BE2C (cell line): Measurements from ENCODE around the gene ID4.

Source experiments
- DNase-seq: peaks from one replicate; pipeline ENCODE4 v3.0.0-alpha.2; 2020
- H3K27me3 ChIP-seq: fragments of 250-450 bp; sonication (Bioruptor Pico); 2 replicates; pipeline ENCODE4 v1.5.1; 2020; ENCODE audit warnings: mild to moderate bottlenecking
- H3K36me3 ChIP-seq: fragments of 250-450 bp; sonication (Bioruptor Pico); 2 replicates; pipeline ENCODE4 v1.5.1; 2020; ENCODE audit warnings: mild to moderate bottlenecking
- H3K4me1 ChIP-seq: fragments of 250-450 bp; sonication (Bioruptor Pico); 2 replicates; pipeline ENCODE4 v1.5.1; 2020
- H3K4me3 ChIP-seq: 2 replicates; pipeline ENCODE4 v1.5.1; 2011; ENCODE audit warnings: low read depth, low read length
- H3K9me3 ChIP-seq: fragments of 250-450 bp; sonication (Bioruptor Pico); 2 replicates; pipeline ENCODE4 v1.5.1; 2020
- CTCF ChIP-seq: IDR thresholded peaks from 2 replicates; pipeline ENCODE4 v1.5.1; 2012; ENCODE audit warnings: mild to moderate bottlenecking, low read depth, low read length

ID4 gene

DNA sequence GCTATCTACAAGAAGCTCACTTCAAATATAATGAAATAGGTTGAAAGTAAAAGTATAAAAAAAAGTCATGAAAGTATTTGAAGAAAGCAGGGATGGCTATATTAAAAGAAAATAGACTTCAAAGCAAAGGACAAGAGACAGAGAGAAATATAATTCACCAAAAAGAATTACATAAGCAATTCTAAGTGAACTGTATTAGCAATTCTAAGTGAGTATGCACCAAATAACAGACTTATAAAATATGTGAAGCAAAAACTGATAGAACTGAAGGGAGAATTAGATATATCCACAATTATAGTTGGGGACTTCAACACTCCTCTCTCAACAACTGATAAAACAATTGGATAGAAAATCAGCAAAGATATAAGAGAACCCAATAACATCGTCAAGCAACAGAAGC, 38.8 kb upstream of the ID4 start:
- Histone ChIP-seq H3K27me3 (no peaks in the 10 kb centered on the region), H3K9me3 (no peaks in the 10 kb centered on the region), H3K4me1 (peaks cover under 1% of the 10 kb centered on the region; the same call in 1 of the 2 replicates), H3K4me3 (no peak overlapping the region), H3K36me3 (no peaks in the 10 kb centered on the region)
- DNase-seq = no peak
- TF ChIP-seq CTCF = no peak

DNA sequence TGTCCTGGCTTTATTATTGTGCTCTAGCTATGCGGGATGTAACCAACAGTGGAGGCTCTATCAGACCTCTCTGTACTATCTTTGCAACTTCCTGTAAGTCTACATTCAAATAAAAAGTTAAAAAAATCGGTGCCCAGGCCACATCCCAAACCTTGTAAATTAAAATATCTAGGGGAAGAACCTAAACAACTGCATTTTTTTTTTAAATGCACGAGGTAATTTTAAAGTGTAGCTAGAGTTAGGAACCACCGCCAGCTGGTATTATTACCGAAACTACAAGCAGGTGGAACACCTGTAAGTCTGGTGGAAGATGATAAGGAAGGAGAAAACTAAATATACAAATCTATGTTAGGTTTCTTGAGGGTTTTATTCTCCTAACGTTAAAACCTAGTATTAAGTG, 34.5 kb upstream of the ID4 start:
- Histone ChIP-seq H3K4me1 (peaks cover 8% of the 10 kb centered on the region), H3K9me3 (no peaks in the 10 kb centered on the region), H3K4me3 (no peak overlapping the region), H3K36me3 (no peaks in the 10 kb centered on the region), H3K27me3 (no peaks in the 10 kb centered on the region)
- TF ChIP-seq CTCF = no peak
- DNase-seq = no peak

DNA sequence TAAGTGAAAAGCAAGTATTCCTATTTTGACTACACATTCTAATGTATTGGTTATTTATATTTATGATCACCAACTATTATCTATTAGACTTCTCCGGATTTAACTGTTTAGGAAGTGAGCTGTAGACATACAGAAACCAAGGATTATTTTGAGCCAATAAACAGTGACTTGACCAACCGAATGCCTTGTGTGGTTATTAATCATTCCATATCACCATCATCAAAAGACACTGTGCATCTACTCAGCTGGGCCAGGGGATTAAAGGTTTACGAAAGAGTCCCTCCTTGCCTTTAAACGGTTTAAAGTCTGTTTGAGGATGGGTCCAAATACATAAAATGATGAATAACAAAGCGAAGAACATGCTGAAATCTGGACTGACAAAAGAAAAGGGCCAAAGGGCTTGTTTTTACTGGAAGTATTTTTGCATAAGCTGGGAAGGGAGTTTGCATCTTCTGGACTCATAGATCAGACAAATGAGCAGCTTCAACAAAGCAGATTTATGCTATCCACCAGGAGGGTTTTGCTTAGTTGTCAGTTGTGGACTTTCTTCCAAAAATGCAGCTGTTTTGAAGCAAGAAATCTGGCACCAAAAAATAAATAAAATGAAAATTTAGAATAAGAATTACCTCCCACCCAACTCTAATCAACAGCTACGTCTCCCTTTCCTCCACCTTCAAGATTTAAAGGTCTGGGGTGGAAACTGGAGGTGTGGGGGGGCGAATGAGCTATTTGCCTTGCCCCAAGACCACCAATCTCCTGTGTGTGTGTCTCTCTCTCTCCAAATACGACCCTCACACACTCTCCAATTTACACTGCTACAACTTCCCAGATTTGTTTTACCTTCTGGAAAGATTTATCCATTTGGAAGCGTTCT, 33.6 kb upstream of the ID4 start:
- no peaks in the 10 kb centered on the region for H3K27me3 ChIP-seq
- no peaks in the 10 kb centered on the region for H3K36me3 ChIP-seq
- DNase-seq = no peak
- H3K4me3 ChIP-seq = peak overlapping the region; percentile 72
- H3K9me3 ChIP-seq = no peaks in the 10 kb centered on the region
- no peak for TF ChIP-seq CTCF
- H3K4me1 ChIP-seq = peaks cover 8% of the 10 kb centered on the region

- no peak for TF ChIP-seq CTCF
- no peaks in the 10 kb centered on the region for H3K9me3 ChIP-seq
- H3K27me3 ChIP-seq = no peaks in the 10 kb centered on the region
- H3K36me3 ChIP-seq = no peaks in the 10 kb centered on the region
- H3K4me1 ChIP-seq = peaks cover 8% of the 10 kb centered on the region
- H3K4me3 ChIP-seq = peak overlapping the region; percentile 72
- peak; percentile 97 for DNase-seq
Measured at GRCh38 chr6:19804205-19805128, 32.7 kb upstream of the ID4 start.

- Histone ChIP-seq H3K9me3 (no peaks in the 10 kb centered on the region), H3K27me3 (no peaks in the 10 kb centered on the region), H3K4me3 (peak overlapping the region; percentile 52), H3K36me3 (no peaks in the 10 kb centered on the region), H3K4me1 (peaks cover 8% of the 10 kb centered on the region)
- TF ChIP-seq CTCF = no peak
- DNase-seq = no peak
Measured at GRCh38 chr6:19805129-19805481, 32.1 kb upstream of the ID4 start.

DNA sequence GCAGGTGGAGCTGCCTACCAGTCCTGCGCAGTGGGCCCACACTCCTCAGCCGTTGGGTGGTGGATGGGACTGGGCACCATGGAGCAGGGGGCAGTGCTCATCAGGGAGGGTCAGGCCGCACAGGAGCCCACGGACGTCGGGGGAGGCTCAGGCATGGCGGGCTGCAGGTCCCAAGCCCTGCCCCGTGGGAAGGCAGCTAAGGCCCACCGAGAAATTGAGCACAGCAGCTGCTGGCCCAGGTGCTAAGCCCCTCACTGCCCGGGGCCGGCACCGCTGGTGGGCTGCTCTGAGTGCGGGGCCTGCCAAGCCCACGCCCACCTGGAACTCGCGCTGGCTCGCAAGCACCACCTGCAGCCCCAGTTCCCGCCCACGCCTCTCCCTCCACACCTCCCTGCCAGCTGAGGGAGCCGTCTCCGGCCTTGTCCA, 30.2 kb upstream of the ID4 start:
- Histone ChIP-seq H3K4me3 (no peak overlapping the region), H3K27me3 (no peaks in the 10 kb centered on the region), H3K9me3 (no peaks in the 10 kb centered on the region), H3K36me3 (no peaks in the 10 kb centered on the region), H3K4me1 (peaks cover 8% of the 10 kb centered on the region)
- DNase-seq = no peak
- TF ChIP-seq CTCF = no peak
